Renal cortical epithelial cell (primary cell): ENCODE data around the gene QKI. TPM values are rescaled to one million over a fixed set of nuclear protein-coding genes. Genes with fewer than 3 reads are reported as not detected.

Experiments used
- DNase-seq: peaks from one replicate; pipeline ENCODE4 v3.0.0-alpha.2; 2011; ENCODE audit warnings: low read depth
- total RNA-seq: library from RNA; depleted of rRNA; stranded (reverse); fragments of >200 nt; gene quantifications from 2 replicates; pipeline ENCODE4 v1.2.3, GENCODE V29; 2014

The QKI gene
- total RNA-seq, 1 donor from 2014 or later: 218 TPM

DNA sequence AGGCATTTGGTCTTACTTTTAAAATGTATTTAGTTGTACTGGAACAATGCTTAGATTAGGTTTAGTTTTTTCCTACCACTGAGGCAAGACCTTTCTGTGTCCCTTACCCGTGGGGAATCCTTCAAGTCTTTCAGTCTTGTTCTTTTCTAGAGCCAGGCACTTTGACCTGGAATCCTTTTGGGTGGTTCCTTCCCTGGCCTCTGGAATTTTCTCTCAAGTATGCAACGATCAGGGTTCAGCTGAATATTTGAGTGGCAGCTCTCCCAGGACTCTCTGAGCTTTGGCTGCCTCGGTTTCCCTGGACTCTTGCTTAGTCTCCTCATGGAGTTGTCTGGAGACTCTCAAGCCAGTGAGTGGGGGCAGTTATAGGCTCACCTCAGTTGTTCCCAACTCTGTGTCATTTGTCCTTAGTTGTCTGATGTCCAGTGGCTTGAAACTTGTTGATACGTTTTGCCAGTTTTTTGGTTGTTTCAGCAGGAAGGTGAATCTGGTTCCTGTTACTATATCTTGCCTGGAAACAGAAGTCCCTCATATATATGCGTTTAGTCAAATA, 118.1 kb downstream of the QKI start:
- peak; percentile 23 for DNase-seq

DNA sequence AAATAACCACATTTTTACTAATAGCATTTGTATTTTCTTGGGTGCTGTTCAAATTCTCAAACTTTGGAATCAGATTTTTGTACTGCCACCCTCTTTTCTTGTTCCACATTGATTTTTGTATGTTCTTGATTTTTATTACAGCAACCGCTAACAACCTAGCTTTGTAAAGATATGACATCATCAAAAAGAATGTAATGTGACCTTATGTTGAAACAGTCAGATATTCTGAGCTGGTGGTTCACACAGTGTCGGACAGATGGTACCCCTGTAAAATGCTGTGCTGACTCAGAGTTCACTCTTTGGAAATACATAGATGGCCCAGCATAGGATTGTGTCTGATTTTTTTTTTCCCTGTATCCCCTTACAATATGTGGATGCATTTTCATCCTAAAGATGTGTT, 118.9 kb downstream of the QKI start:
- DNase-seq: peak; percentile 90

DNA sequence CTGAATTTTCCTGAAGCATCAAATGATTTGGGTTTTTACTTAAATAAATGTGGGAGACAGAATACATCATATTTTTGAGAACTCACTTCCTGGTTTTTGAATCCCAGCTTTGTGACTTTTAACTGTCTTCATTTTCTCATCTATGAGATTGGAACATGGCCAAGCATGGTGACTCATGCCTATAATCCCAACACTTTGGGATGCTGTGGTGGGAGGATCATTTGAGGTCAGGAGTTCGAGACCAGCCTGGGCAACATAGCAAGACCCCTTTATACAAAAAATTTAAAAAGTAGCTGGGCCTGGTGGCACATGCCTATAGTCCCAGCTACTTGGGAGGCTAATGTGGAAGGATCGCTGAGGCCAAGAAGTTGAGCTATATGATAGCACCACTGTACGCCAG, 122.3 kb downstream of the QKI start:
- peak; percentile 36 for DNase-seq

DNA sequence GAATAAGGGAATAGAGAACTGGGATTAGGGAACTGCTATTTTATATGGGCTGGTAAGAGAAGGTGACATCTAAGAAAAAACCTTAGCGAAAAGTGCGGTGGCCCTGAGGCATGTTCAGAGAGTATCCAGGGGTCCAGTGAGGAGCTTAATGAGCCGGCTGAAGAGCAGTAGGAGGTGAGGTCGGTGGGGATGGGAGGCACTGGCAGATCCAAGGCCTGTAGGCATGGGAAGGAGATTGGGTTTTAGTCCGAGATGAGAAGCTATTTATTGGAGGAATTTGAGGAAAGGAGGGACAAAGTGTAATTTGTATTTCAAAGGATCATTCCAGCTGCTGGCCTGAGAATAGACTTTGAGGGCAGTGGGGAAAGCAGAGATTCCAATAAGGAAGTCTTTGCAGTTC, 123.8 kb downstream of the QKI start:
- DNase-seq: no peak

DNA sequence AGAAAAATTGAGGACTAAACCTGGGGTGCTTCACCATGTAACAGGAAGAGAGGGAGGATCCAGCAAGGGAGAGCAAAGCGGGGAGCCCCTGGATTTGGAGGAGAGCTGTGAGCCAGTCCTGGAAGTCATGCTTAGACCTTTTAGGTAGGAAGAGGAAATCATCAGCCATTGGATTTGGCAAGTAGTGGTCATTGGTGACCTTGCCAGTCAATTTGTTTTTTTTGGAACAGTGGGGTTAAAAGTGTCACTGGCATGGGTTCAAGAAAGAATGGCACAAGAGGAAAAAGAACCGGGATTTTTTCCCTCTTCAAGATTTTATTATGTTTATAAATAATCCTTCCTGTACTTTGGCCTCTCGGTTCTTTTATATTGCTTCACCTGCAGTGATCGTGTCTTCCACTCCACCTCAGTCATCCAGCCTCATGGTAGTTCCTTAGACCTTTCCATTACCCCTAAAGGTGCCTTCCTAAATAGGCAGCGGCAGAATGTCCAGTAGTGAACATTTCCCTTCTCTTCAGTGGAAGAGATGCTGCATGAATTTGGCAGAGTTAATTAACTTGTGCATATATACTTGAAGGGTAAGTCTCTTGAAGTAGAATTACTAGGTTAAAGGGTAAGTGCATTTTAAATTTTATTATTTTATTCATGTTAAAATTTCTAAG, 124.7 kb downstream of the QKI start:
- DNase-seq: no peak

DNA sequence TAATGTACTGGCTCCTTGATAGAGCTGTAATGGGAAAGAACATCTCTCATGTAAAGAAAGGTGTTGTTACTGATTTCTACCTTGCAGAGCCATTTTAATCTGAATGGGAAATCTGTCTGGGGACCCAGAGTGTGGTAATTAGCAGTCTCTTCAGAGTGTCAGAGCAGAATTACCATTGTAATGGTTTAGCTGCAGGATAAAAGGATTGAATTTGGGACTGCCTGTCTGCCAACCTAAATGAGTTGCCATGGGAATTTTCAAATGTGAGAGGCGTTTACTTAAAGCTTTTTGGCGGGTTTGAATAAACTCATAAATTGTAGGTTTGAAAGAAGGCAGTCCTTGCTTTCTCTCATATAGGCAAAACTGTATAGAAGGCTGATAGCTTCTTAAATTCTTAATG, 128.8 kb downstream of the QKI start:
- DNase-seq: no peak

DNA sequence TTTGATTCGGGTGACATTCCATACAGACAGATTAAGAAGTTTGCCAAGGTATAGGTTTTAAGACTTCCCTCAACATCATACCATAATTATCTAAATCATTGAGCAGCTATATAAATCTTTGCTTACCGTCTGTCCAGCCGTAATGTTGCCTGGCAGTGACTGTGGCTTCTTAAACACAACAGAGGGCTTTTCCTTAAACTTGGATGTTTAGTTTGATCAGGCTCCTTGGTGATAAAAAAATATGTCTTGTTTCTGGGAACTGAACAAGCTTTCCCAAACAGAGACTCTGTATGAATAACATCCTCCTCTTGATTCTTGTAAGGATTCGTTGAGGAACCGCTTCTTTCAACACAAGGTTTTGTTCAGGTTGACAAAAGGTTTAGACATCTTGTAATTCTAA, 130.9 kb downstream of the QKI start:
- no peak for DNase-seq

DNA sequence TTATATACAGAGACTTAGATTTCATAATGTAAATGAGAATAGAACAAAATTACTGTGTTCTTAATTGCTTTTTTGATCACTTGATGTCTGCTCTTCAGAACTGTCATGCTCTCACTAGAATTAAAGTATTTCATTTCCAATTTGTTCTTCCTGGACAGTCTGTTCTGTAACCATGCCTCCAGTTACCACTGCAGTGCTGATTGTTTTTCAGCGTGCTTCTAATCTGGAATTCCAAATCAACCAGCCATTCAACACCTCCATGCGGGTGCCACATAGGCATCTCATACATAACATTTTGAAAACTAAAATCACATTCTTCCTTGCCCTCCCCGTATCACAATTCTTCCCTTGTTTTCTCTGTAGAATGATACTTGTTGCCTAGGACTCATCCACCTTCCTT, 132.8 kb downstream of the QKI start:
- no peak for DNase-seq

DNA sequence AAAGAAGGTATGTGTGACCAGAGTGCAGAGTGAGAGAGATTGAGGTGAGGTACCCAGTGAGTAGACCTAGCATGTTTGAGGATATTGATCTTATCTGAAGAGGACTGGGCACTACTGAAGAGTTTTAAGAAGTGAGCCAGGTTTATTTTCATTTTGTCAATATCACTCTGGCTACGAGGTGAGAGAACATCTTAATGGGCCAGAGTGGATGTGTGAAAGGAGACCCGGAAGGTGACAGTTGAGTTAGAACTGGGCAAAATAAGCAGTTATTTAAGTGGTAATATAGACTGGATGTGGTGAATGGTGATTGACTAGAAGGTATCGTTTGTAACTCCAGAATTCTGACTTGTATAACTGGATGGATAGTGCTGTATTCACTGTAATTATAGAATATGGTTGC, 134.1 kb downstream of the QKI start:
- no peak for DNase-seq

DNA sequence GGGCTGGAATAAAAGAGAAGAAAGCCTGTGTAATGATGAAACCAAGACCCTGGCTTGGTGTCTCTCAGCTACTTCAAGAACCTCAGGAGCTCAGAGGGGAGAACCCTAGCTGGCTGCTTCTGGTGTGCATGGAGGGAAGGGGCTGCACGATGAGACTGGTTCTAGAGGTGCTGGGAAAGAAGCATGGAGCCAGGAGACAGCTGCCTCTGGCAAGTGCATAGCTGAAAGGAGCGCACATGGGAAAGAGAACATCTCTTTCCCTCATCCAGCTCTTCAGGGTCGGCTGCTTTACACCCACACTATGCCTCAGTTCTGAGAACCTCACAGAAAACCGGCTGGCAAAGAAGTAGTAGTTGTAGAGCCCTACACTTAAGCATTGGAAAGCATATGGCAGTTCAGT, 139.5 kb downstream of the QKI start:
- DNase-seq: no peak

DNA sequence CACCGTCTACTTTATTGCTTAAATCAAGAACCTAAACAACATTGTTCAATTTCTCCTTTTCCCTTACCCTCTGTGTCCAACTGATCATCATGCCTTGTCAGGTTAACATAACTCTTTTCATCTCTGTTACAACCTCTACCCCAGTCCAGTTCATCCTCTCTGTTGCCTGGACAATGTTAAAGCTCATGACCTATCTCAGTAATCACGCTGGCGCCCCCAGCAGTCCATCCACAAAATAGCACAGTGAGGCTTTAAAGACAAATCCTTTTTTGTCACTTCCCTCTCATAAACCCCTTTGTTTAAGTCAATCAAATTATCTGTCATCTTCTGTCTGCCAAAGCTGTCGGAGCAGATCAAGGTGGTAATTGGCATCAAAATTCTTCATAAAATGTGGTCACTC, 140.1 kb downstream of the QKI start:
- DNase-seq: peak; percentile 50

DNA sequence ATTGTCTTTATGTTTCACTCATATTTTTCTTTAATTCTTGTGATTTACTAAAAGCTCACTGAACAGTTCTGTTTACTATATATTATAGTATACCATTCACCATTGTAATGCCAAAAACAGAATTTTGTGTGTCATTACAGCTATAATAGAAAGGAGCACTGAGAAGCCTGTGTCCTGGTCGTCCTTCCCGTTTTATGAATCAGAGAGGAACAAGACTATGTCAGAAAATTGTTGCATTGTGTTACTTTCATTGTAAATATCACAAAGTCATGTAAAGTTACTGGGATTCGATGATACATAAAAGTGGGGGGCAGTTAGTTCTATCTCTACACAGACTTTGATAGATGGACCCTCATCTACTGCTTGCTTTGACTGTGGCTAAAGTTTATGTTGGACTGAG, 145.1 kb downstream of the QKI start:
- DNase-seq: no peak

DNA sequence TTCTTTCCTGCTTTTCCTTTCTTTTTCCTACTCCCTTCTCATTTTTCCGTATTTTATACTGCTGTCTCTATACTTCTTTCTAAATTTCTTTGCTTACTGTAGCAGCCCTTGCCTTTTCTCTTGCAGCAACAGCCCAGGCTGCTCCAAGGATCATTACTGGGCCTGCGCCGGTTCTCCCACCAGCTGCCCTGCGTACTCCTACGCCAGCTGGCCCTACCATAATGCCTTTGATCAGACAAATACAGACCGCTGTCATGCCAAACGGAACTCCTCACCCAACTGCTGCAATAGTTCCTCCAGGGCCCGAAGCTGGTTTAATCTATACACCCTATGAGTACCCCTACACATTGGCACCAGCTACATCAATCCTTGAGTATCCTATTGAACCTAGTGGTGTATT, 148.8 kb downstream of the QKI start:
- no peak for DNase-seq

DNA sequence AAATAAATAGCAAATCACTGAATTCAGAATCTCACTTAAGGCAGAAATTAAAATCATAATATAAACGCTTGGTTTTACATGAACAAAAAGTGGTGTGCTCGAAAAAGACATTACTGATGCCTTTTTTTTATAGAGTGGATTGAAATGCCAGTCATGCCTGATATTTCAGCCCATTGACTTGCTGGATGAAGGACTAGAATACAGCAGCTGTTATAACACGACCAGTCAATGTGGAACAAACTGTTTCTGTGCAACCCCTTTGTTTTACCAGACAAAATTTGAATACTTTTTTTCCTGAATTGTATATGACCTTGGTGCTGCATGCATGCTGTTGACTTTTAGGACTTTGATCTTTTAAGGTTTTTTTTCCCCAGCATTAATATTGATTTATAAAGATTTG, 150.0 kb downstream of the QKI start:
- DNase-seq: no peak

DNA sequence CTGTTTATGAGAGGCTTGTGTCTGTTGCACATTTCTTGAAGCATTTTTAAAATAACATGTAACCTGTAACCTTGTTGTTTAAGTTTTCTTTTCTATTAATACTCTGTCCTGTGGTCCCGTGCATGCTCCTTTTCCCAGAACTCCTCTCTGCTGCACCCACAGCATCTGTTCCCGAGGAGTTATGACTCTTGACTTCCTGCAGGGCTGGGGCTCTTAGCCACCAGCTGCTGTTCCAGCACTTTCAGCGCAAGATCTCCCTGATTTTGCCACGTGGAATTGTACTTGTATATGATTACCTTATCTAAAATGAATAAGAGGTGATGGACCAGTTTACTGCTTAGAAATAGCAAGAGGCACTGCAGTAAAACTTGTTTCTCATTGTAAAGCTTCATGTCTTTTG, 150.6 kb downstream of the QKI start:
- no peak for DNase-seq

DNA sequence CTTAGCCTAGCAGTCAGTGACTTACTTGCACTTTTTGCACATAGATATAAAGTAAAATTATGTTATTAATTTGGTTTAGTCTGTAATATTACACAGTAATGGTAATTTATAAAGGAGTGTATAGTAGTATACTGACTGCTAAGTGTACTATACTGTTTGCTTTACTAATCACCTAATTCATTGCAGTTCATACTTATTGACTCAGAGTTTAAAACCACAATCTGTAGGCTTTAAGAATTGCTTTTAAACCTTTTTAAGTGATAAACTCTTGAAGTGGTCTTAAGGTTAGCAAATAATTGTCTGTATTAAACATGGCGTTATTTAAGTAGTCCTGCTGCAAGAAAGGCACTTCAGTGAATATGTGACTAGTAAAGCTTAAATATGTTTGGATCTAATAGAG, 151.5 kb downstream of the QKI start:
- no peak for DNase-seq

DNA sequence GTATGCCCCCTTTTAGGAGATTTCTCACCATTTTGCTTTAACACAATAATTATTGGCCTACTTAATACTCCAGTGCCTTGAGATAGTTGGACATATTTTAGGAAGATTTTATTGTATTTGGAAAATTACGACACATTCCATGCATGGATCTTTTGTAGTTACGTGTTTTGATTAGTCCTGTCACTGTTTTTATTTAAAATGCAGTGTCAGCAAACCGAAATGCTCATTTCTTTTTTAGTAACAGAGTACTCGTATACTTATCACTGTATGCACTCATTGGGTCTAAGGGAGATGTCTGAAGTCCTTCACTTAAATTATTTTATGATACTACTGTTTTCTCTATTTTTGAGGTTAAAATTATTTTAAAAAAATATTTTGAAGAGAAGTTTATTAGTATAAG, 153.8 kb downstream of the QKI start:
- DNase-seq: no peak

DNA sequence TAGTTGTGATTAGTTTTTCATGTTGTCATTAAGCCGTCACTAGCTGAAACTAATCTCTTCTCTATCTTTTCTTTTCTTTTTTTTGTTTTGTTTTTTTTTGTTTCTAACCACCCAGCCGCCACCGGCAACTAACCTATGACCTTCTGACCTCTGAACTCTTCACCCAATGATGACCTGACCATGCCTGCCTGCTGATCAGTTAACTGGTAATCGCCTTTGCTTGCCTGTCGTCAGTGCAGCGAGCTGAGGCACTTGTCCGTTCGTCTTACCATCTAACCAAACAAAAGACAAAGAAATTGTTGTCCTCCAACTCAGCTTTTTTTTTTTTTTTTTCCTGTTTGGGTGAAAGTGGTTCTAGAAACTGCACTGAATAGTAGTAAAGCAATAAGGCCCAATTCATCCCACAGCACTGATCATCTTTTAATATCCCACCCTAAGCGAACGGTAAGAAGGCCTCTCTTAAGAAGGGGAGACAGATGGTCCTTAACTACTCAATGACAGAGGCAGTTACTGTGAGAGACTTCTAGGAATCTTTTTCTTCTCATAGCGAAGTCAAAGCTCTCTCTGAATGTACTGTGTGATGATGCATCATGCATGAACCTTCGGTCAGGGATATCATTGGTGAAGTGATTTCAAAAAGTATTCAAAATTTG, 156.2 kb downstream of the QKI start:
- DNase-seq: no peak

DNA sequence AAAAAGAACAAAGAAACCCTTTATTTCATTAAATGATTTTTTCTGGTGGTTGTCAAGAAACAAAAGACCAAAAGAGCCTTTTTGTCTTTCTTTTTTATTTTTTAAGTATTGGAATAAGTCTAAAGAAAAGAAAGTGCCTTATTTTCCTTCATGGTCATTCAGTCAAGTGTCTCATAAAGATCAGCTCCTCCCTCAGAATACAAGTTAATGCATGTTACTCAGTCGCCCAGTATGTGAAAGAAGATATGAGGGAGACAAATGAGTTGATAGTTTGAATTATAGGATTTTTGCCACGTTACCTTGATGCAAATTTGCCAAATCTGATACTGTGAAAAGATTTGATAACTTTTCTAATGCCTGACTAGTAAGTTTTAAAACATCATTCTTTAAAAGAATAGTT, 157.2 kb downstream of the QKI start:
- no peak for DNase-seq

DNA sequence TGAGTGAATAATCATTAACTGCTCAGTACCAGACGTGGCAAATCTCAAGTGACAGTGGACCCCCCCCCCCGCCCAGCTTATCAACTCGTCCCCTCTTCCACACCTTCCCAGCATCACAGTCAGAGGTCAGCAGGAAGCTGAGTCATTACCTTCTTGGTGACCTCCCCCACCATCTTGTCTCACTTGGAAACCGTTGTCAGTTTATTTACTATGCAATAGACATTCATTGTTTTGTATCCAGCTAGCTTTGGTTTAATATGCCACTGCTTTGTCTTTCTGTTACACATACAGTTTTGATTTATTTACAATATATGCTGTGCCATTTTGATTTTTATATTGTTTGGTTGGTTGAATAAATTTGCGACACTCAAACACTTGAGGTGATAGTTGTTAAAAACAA, 158.1 kb downstream of the QKI start:
- DNase-seq: peak; percentile 63

DNA sequence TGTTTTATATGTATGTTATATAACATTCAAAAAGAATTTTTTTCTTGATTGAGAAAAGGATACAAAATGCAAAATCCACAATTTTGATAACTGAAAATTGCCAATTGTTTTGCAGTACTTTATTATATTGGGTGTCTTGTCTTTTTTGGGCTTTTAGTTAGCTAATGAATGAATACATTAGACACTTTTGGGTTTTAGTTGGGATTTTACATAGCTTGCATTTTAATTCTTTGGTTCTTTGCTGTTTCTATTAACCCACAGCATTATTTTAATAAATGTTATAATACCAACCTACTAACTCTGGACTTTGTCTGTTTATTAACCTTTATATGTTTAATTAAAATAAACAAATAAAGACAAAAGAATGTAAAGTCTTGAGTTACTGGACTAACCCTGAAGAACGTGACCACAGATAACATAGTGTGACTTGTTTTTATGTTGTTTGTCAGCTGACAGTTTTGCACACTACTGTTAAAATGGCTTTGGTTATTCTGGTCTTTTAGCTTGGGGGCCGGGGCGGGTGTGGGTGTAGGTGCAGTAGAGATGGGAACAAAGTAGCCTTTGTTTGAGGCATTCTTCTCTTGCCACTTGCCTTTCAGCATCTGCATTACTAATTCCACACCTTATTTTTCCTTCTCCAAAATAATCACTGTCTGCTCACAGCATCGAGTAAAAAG, 159.1 kb downstream of the QKI start:
- no peak for DNase-seq

DNA sequence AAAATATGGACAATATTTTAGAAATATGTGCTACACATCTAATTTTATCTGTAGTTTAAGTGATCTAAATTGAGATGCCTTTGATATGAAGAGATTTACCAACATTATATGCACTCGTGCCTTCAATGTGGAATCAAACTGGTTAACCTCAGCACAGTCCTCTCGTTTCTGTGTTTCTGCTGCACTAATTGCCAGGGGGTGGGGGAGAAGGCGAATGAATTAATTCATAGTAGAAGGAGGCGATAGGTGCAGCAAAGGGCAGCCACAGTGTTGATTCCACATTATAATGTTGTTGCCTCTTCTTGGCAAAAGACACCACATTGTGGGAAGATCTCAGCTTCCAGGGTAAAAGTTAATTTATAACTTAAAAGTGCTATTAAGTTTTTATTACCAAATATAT, 161.6 kb downstream of the QKI start:
- DNase-seq: no peak

DNA sequence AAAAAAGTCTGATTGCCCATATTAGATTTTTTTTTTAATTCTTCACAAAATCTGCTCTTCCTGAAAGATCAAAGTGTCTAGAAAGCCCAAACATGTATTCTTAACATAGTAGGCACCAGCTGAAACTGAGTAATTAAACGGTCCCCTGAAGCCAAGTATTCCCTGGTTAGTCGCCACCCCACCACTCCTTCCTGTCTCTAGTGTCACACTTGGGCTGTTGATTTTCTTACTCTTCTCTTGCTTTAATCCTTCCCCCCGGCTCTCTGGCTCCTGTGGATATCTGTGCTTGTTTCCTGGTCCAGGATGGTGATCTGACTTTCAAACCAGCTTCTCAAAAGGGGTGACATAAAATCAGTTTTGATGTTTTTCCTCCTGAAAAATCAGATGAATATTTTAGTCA, 162.9 kb downstream of the QKI start:
- no peak for DNase-seq
